ENCODE data around the gene DAPL1.
"Not testable (repeated sequence)": the region's sequence is repeated elsewhere in the genome, so short reads cannot be mapped to it uniquely, and the experiment has no call there.

GRCh38 chr2:158860179-158860578, 65.1 kb downstream of the DAPL1 start:
- not testable (repeated sequence) for TF ChIP-seq POLR2A, POLR2AphosphoS5 (IDR thresholded peaks at IDR 0.05; ENCODE audit: low read depth, low read length)
